ENCODE results near the gene CPM. TPM values are rescaled to one million over a fixed set of nuclear protein-coding genes. Genes with fewer than 3 reads are reported as not detected.
A peak's percentile ranks its signal among the peaks of the same experiment; 100 is the strongest.
"Not testable (repeated sequence)": the region's sequence is repeated elsewhere in the genome, so short reads cannot be mapped to it uniquely, and the experiment has no call there.

The CPM gene
- total RNA-seq, 1 donor from 2014 or later = 32.5 TPM

- intact Hi-C loops (cut with DNase I) = no loop called here
- DNase-seq (ENCODE audit: low spot score) (no peak), ATAC-seq (no peak)
Measured at GRCh38 chr12:68821357-68822188, 111.4 kb downstream of the CPM start.

GRCh38 chr12:68819481-68819880 is 113.5 kb downstream of the CPM start:
- DNase-seq (ENCODE audit: low spot score); intact Hi-C loops (cut with DNase I); ATAC-seq: not testable (repeated sequence)

GRCh38 chr12:68815928-68816800 is 116.8 kb downstream of the CPM start:
- DNase-seq (ENCODE audit: low spot score) (no peak), ATAC-seq (no peak)
- intact Hi-C loops (cut with DNase I) = no loop called here

GRCh38 chr12:68815232-68815927 is 117.6 kb downstream of the CPM start:
- intact Hi-C loops (cut with DNase I) = no loop called here
- ATAC-seq = no peak
- DNase-seq (ENCODE audit: low spot score) = no peak

- ATAC-seq (no peak), DNase-seq (ENCODE audit: low spot score) (no peak)
- intact Hi-C loops (cut with DNase I) = no loop called here
Measured at GRCh38 chr12:68814490-68815231, 118.3 kb downstream of the CPM start.

GRCh38 chr12:68813242-68813593 is 119.8 kb downstream of the CPM start:
- intact Hi-C loops (cut with DNase I) = no loop called here
- ATAC-seq = no peak
- DNase-seq (ENCODE audit: low spot score) = no peak

GRCh38 chr12:68812553-68813241 is 120.3 kb downstream of the CPM start:
- no peak for DNase-seq (ENCODE audit: low spot score)
- intact Hi-C loops (cut with DNase I) = no loop called here
- no peak for ATAC-seq

GRCh38 chr12:68811573-68811972 is 121.4 kb downstream of the CPM start:
- DNase-seq (ENCODE audit: low spot score); ATAC-seq; intact Hi-C loops (cut with DNase I): not testable (repeated sequence)

GRCh38 chr12:68810027-68810389 is 123.0 kb downstream of the CPM start:
- intact Hi-C loops (cut with DNase I); DNase-seq (ENCODE audit: low spot score); ATAC-seq: not testable (repeated sequence)

- DNase-seq (ENCODE audit: low spot score) (no peak), ATAC-seq (no peak)
- intact Hi-C loops (cut with DNase I) = no loop called here
Measured at GRCh38 chr12:68809190-68810026, 123.6 kb downstream of the CPM start.

GRCh38 chr12:68808388-68809189 is 124.4 kb downstream of the CPM start:
- intact Hi-C loops (cut with DNase I) = no loop called here
- peak; percentile 88 for DNase-seq (ENCODE audit: low spot score)
- ATAC-seq = peak; percentile 88

- ATAC-seq = peak; percentile 96
- intact Hi-C loops (cut with DNase I) = no loop called here
- DNase-seq (ENCODE audit: low spot score) = peak; percentile 95
Measured at GRCh38 chr12:68807576-68808387, 125.2 kb downstream of the CPM start, which contains the start of gene MDM2. TSS of gene MDM2 (plus strand) at chr12:68808177. CDS start at chr12:68808478, 301 bp downstream.

- intact Hi-C loops (cut with DNase I); DNase-seq (ENCODE audit: low spot score); ATAC-seq: not testable (repeated sequence)
Measured at GRCh38 chr12:68807274-68807575, 125.7 kb downstream of the CPM start.

- intact Hi-C loops (cut with DNase I) = no loop called here
- no peak for DNase-seq (ENCODE audit: low spot score)
- no peak for ATAC-seq
Measured at GRCh38 chr12:68806488-68807237, 126.3 kb downstream of the CPM start.

- ATAC-seq = no peak
- intact Hi-C loops (cut with DNase I) = no loop called here
- no peak for DNase-seq (ENCODE audit: low spot score)
Measured at GRCh38 chr12:68805592-68806120, 127.3 kb downstream of the CPM start.

Data from sciatic nerve (tissue), 2 donors.